GM12878 (cell line): ENCODE measurements around the gene ADCY1. TPM values are rescaled to one million over a fixed set of nuclear protein-coding genes. Genes with fewer than 3 reads are reported as not detected.

ENCODE experiments used
- ATAC-seq: fragments of 200-7000 bp; cut with Tn5 transposase; 3 replicates; pipeline ENCODE4 v1.9.1; 2020; ENCODE audit warnings: mild to moderate bottlenecking, moderate library complexity
- BruUV-seq: library from RNA; stranded (reverse); fragments of 400-500 nt; replicated peaks from 2 replicates; lab custom pipeline; 2021; lab: Mats Ljungman, UMichigan
- CTCF ChIA-PET: fragments of 300-600 bp; sonication (Branson Sonifier 250); formaldehyde crosslinking; extraction: SDS; loops from one replicate; lab custom pipeline; 2021; ENCODE audit warnings: inconsistent platforms; lab: Yijun Ruan, JAX
- POLR2A ChIA-PET: fragments of 350-600 bp; formaldehyde crosslinking; extraction: SDS; loops from one replicate; lab custom pipeline; 2021; ENCODE audit warnings: inconsistent platforms; lab: Charles Lee
- RAD21 ChIA-PET: fragments of 300-600 bp; sonication (Branson Sonifier 250); formaldehyde crosslinking; loops from one replicate; lab custom pipeline; 2023; ENCODE audit warnings: antibody characterized with exemption; ENCODE audit not compliant: unreplicated experiment; lab: Charles Lee
- SMC1A ChIA-PET: fragments of 300-600 bp; sonication (Branson Sonifier 250); formaldehyde crosslinking; loops from one replicate; lab custom pipeline; 2023; ENCODE audit not compliant: unreplicated experiment, uncharacterized antibody; lab: Charles Lee
- DNase-seq: peaks from one replicate; pipeline ENCODE4 v3.0.0-alpha.2; 2011; ENCODE audit warnings: low read depth, low spot score
- FAIRE-seq: peaks from 3 replicates; lab custom pipeline; 2011; peaks lifted over from hg19 to GRCh38; lab: Jason Lieb, UNC
- H2AFZ ChIP-seq: 2 replicates; pipeline ENCODE4 v1.6.0; 2011; ENCODE audit warnings: low read depth, low read length, control low read depth; ENCODE audit not compliant: control insufficient read depth
- H3K27ac ChIP-seq: 2 replicates; pipeline ENCODE4 v1.5.1; 2011; ENCODE audit warnings: control low read depth; ENCODE audit not compliant: control insufficient read depth, insufficient read depth
- H3K27me3 ChIP-seq, 2 experiments: replicated peaks in 1 of 2; 2 replicates each; pipeline versions ENCODE4 v1.6.0 to v1.6.1; 2011; ENCODE audit warnings: low read length in 1 of 2; ENCODE audit not compliant: control insufficient read depth in 2 of 2, insufficient read depth in 2 of 2
- H3K36me3 ChIP-seq, 2 experiments: 2 replicates each; pipeline ENCODE4 v1.5.1; 2011; ENCODE audit warnings: low read length in 1 of 2; ENCODE audit not compliant: control insufficient read depth in 2 of 2, insufficient read depth in 2 of 2
- H3K4me1 ChIP-seq: 2 replicates; pipeline ENCODE4 v1.6.1; 2011; ENCODE audit warnings: mild to moderate bottlenecking, low read length, moderate library complexity, mixed read lengths; ENCODE audit not compliant: control insufficient read depth, insufficient read depth
- H3K4me2 ChIP-seq: 2 replicates; pipeline ENCODE4 v1.6.0; 2011; ENCODE audit warnings: control low read depth; ENCODE audit not compliant: control insufficient read depth, insufficient read depth
- H3K4me3 ChIP-seq: fragments of 200-600 bp; sonication (generic); 2 replicates; pipeline ENCODE4 v1.5.1; 2016
- H3K79me2 ChIP-seq: 2 replicates; pipeline ENCODE4 v1.6.0; 2011; ENCODE audit warnings: low read length; ENCODE audit not compliant: control insufficient read depth, insufficient read depth
- H3K9ac ChIP-seq: 2 replicates; pipeline ENCODE4 v1.8.0; 2011; ENCODE audit warnings: low read length, control low read depth, mixed read lengths; ENCODE audit not compliant: control insufficient read depth, insufficient read depth
- H3K9me3 ChIP-seq: replicated peaks from 3 replicates; pipeline ENCODE4 v1.5.1; 2011; ENCODE audit warnings: mild to moderate bottlenecking, low read length; ENCODE audit not compliant: control insufficient read depth, insufficient read depth
- H4K20me1 ChIP-seq: 2 replicates; pipeline ENCODE4 v1.6.0; 2011; ENCODE audit not compliant: control insufficient read depth, insufficient read depth
- ASH2L ChIP-seq: fragments of 300-600, 200-600 bp; sonication (generic); IDR thresholded peaks from 2 replicates; pipeline ENCODE4 v1.6.1; 2017; ENCODE audit warnings: low read depth, mild to moderate bottlenecking, borderline replicate concordance
- CEBPZ ChIP-seq: fragments of 150-350 bp; IDR thresholded peaks from 2 replicates; pipeline ENCODE4 v1.6.1; 2016; ENCODE audit warnings: low read depth, low read length
- DPF2 ChIP-seq: fragments of 450-650 bp; IDR thresholded peaks from 2 replicates; pipeline ENCODE4 v1.6.1; 2017; ENCODE audit warnings: mild to moderate bottlenecking
- E2F4 ChIP-seq: IDR thresholded peaks from 2 replicates; pipeline ENCODE4 v1.6.1; 2012; ENCODE audit warnings: low read depth, low read length, improper control_type of control experiment
- GABPA ChIP-seq: IDR thresholded peaks from 2 replicates; pipeline ENCODE4 v1.6.1; 2014; ENCODE audit warnings: antibody characterized with exemption, low read depth, mild to moderate bottlenecking, inconsistent platforms
- HCFC1 ChIP-seq: fragments of 150-350 bp; IDR thresholded peaks from 2 replicates; pipeline ENCODE4 v1.6.1; 2014; ENCODE audit warnings: low read length
- MLLT1 ChIP-seq: fragments of 450-650 bp; IDR thresholded peaks from 2 replicates; pipeline ENCODE4 v1.6.1; 2016; ENCODE audit warnings: mild to moderate bottlenecking
- MYB ChIP-seq: fragments of 150-350 bp; IDR thresholded peaks from 2 replicates; pipeline ENCODE4 v1.6.1; 2014; ENCODE audit warnings: mild to moderate bottlenecking, low read depth, low read length, borderline replicate concordance
- NFYA ChIP-seq: IDR thresholded peaks from 2 replicates; pipeline ENCODE4 v1.6.1; 2011; ENCODE audit warnings: low read depth, mild to moderate bottlenecking, low read length, improper control_type of control experiment, borderline replicate concordance
- POU2F2 ChIP-seq: IDR thresholded peaks from 3 replicates; pipeline ENCODE4 v1.6.1; 2011; ENCODE audit warnings: low read depth, mild to moderate bottlenecking, low read length, borderline replicate concordance
- RBBP5 ChIP-seq: fragments of 200-600 bp; sonication (generic); conservative IDR thresholded peaks from 2 replicates; pipeline ENCODE4 v1.6.1; 2016
- RUNX3 ChIP-seq: IDR thresholded peaks from 2 replicates; pipeline ENCODE4 v1.6.1; 2012; ENCODE audit warnings: low read length, inconsistent platforms
- ZBED1 ChIP-seq: IDR thresholded peaks from 2 replicates; pipeline ENCODE4 v1.6.1; 2016; ENCODE audit warnings: borderline replicate concordance
- ZNF384 ChIP-seq: IDR thresholded peaks from 2 replicates; pipeline ENCODE4 v1.6.1; 2012; ENCODE audit warnings: low read depth, mild to moderate bottlenecking, low read length, improper control_type of control experiment, borderline replicate concordance
- WGBS: methylation state at CpG from one replicate; pipeline ENCODE4 v1.1.6; 2016; ENCODE audit warnings: low lambda C conversion rate; ENCODE audit not compliant: insufficient replicate concordance, insufficient coverage; ENCODE audit errors: missing lambda C conversion rate; 5-methylcytosine and 5-hydroxymethylcytosine counted together
- in situ Hi-C: fragments of 300-500 bp; cut with MboI; formaldehyde crosslinking; loops from 9 replicates; pipeline ENCODE4 v1.14.3; 2018; ENCODE audit warnings: mixed read lengths
- intact Hi-C: fragments of 100-400 bp; cut with micrococcal nuclease; formaldehyde crosslinking; loops from one replicate; pipeline ENCODE4 v1.14.2; 2022; ENCODE audit not compliant: unreplicated experiment
- polyA plus RNA-seq, 11 experiments: library from polyadenylated mRNA; depleted of rRNA in 4 of 11; unstranded in 6 of 11; stranded (reverse) in 5 of 11; fragments of >200 nt; fragmentation: Nextera tagmentation in 4 of 11; fragmentation: Illumina TruSeq in 1 of 11; extraction: Ambion mirVana in 4 of 11; extraction: Trizol in 1 of 11; gene quantifications; 1 replicate in 1 of 11; 2 replicates in 10 of 11; pipeline versions ENCODE4 v1.2.1 to v1.2.3, GENCODE V29; 2011 to 2016; ENCODE audit warnings: inconsistent platforms in 2 of 11, missing spikeins in 2 of 11, low read depth in 1 of 11
- total RNA-seq, 4 experiments: library from RNA; depleted of rRNA in 3 of 4; stranded (reverse); fragments of >200 nt in 3 of 4; fragmentation: Illumina TruSeq in 1 of 4; extraction: Trizol in 1 of 4; gene quantifications; 2 replicates each; pipeline versions ENCODE4 v1.2.1 to v1.2.3, GENCODE V29; 2013 to 2021
- TF ChIP-seq, protein P1 (sequence below), 3 experiments: IDR thresholded peaks in 2 of 3; conservative IDR thresholded peaks in 1 of 3; 2 replicates each; pipeline ENCODE4 v1.5.1; 2011; ENCODE audit warnings: low read depth in 3 of 3, low read length in 3 of 3, mild to moderate bottlenecking in 3 of 3, control low read depth in 2 of 3, moderate library complexity in 2 of 3, inconsistent platforms in 1 of 3, mixed read lengths in 1 of 3; ENCODE audit not compliant: control insufficient read depth in 2 of 3, insufficient read depth in 1 of 3; ENCODE audit errors: extremely low read depth in 1 of 3

Gene ADCY1
- total and polyA plus RNA-seq, 10 of the 15 experiments (the other 5 are each of a cell fraction or from before 2014, with no cell fraction given) = 0.13 to 1.4 (median 0.45) TPM; not detected in 1

DNA sequence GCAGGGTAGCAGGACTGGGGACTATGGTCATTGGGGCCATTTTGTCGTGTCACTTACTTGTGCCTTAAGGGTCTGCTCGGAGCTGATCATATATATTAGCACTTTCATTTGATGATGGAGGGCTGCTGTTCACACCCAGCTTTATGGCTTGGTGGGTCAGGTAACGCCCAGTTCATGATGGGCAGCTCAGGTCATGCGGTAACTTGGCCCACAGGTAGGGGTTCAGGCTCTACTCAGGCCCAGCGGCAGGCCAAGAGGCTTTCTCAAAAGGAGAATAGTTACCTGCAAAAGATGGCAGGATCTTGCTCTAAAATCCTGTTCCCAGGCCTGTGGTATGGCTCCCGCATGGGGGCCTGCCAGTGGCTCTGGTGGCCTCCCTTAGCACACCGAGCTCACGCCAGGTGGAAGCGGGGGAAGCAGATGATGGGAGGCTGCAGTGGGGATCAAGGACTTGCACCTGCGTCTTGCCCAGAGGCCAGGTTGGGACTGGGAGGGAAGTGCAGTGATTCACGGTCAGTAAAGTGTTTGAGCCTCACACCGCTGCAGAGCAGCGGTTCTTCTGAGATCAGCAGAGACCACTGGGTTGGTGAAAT lies 109.5 kb downstream of the ADCY1 start (continued):
- TF ChIP-seq CEBPZ (no peak), GABPA (no peak), HCFC1 (no peak), E2F4 (no peak)

- no TSS peak for BruUV-seq
- DNase-seq (no peak), ATAC-seq (no peak), FAIRE-seq (no peak)
- ChIA-PET SMC1A (no interaction called here), CTCF (no interaction called here), RAD21 (no interaction called here), POLR2A (no interaction called here)
- in situ Hi-C loops (no loop called here), intact Hi-C loops (no loop called here)
- no peaks in the 10 kb centered on the region for H3K4me1 ChIP-seq
- H3K9ac ChIP-seq = no peak overlapping the region
- no peaks in the 10 kb centered on the region for H4K20me1 ChIP-seq
- WGBS = 40% methylated on average over 8 of the region's 8 CpGs
- no peak overlapping the region for H3K4me3 ChIP-seq
- H3K9me3 ChIP-seq = no peaks in the 10 kb centered on the region
- peaks cover 0 to 4% of the 10 kb centered on the region in 2 experiments; a peak in 2 of 4 replicates for H3K27me3 ChIP-seq
- no peak overlapping the region for H3K27ac ChIP-seq
- no peak overlapping the region for H3K4me2 ChIP-seq
- H3K79me2 ChIP-seq = no peaks in the 10 kb centered on the region
- no peak overlapping the region for H2AFZ ChIP-seq
- no peaks in the 10 kb centered on the region for H3K36me3 ChIP-seq
- no peak for TF ChIP-seq DPF2
- no peak for TF ChIP-seq ZBED1
- no peak for TF ChIP-seq POU2F2
- TF ChIP-seq RBBP5 = no peak
- no peak for TF ChIP-seq ZNF384
- TF ChIP-seq ASH2L = no peak
- no peak for TF ChIP-seq NFYA
- TF ChIP-seq MLLT1 = no peak
- TF ChIP-seq MYB = no peak
- no peak for TF ChIP-seq RUNX3
- TF ChIP-seq, protein P1, sequence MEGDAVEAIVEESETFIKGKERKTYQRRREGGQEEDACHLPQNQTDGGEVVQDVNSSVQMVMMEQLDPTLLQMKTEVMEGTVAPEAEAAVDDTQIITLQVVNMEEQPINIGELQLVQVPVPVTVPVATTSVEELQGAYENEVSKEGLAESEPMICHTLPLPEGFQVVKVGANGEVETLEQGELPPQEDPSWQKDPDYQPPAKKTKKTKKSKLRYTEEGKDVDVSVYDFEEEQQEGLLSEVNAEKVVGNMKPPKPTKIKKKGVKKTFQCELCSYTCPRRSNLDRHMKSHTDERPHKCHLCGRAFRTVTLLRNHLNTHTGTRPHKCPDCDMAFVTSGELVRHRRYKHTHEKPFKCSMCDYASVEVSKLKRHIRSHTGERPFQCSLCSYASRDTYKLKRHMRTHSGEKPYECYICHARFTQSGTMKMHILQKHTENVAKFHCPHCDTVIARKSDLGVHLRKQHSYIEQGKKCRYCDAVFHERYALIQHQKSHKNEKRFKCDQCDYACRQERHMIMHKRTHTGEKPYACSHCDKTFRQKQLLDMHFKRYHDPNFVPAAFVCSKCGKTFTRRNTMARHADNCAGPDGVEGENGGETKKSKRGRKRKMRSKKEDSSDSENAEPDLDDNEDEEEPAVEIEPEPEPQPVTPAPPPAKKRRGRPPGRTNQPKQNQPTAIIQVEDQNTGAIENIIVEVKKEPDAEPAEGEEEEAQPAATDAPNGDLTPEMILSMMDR (IDR thresholded peaks at IDR 0.05 in 2 of 3, conservative IDR thresholded peaks at IDR 0.05 in 1 of 3; ENCODE audit: control insufficient read depth in 2 of 3, extremely low read depth in 1 of 3, insufficient read depth in 1 of 3, low read depth in 3 of 3, low read length in 3 of 3) = no peak
Measured at GRCh38 chr7:45684910-45685618, 110.9 kb downstream of the ADCY1 start.
